GM19397 (cell line): ENCODE measurements around the gene WDR6.
A peak's percentile ranks its signal among the peaks of the same experiment; 100 is the strongest.

Experiments
- ATAC-seq: cut with Tn5 transposase; IDR thresholded peaks from one replicate; pipeline ENCODE4 v1.9.1; 2021; ENCODE audit warnings: mild to moderate bottlenecking, moderate library complexity; ENCODE audit not compliant: unreplicated experiment

The WDR6 gene, protein sequence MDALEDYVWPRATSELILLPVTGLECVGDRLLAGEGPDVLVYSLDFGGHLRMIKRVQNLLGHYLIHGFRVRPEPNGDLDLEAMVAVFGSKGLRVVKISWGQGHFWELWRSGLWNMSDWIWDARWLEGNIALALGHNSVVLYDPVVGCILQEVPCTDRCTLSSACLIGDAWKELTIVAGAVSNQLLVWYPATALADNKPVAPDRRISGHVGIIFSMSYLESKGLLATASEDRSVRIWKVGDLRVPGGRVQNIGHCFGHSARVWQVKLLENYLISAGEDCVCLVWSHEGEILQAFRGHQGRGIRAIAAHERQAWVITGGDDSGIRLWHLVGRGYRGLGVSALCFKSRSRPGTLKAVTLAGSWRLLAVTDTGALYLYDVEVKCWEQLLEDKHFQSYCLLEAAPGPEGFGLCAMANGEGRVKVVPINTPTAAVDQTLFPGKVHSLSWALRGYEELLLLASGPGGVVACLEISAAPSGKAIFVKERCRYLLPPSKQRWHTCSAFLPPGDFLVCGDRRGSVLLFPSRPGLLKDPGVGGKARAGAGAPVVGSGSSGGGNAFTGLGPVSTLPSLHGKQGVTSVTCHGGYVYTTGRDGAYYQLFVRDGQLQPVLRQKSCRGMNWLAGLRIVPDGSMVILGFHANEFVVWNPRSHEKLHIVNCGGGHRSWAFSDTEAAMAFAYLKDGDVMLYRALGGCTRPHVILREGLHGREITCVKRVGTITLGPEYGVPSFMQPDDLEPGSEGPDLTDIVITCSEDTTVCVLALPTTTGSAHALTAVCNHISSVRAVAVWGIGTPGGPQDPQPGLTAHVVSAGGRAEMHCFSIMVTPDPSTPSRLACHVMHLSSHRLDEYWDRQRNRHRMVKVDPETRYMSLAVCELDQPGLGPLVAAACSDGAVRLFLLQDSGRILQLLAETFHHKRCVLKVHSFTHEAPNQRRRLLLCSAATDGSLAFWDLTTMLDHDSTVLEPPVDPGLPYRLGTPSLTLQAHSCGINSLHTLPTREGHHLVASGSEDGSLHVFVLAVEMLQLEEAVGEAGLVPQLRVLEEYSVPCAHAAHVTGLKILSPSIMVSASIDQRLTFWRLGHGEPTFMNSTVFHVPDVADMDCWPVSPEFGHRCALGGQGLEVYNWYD

GRCh38 chr3:49007068-49007770 is at the start of gene WDR6:
TSS of gene WDR6 (plus strand) at chr3:49007391. CDS start at chr3:49007432, 41 bp downstream.
- peak; percentile 87 for ATAC-seq

DNA sequence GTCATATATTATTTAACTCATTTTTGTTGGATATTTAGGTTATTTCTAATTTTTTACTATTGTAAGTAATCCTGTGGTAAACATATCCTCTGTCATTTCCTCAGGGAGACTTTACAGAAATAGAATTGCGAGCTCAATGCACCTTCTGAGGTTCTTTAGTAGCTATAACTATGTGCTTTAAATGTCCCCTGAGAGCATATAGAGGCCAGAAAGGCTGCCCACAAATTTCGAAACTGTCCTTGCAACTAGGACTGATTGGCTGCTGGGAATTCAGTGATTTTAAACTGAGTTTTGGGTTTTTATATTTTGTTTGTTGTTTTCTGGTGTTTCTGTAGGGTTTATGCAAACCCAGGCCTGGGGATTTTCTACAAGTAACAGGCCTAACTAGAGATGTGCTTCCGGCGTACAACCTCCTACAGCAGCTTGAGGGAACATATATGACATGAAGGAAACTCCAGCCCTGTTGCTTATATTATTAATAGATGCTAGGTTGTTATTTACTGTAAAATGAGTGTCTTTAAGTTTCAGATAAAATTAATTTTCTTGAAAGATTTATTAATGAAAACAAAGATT is 46.3 kb upstream of the WDR6 start:
- no peak for ATAC-seq

DNA sequence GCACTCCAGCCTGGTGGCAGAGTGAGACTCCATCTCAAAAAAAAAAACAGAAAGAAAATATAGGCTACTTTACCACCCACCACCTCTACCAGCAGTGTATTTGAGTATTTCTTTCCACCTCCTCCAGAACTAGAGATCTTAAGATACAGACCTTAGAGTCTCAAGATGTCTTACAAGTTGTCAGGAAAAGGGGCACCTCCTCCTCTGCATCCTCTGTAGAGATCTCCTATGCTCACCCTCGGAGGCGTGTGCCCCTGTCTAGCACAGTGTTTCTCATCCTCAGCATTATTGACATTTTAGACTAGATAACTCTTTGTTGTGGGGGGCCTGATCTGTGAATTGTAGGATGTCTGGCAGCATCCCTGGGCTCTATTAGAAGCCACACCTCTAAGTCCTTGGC is 44.9 kb upstream of the WDR6 start:
- ATAC-seq, result no peak

DNA sequence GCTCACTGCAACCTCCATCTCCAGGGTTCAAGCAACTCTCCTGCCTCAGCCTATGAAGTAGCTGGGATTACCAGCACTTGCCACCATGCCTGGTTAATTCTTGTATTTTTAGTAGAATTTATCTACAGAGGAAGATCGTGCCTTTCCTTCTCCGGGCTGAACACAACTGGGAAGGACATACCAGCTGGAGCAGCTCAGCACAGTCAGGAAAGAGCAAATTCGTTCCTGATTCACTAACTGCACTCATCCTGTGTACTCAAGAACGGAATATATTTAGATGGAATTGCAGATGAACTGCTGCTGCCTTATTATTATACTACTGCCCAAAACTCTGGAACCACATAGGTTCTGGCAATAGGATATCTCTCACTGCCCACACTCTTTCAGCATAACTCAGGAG is 44.3 kb upstream of the WDR6 start:
- no peak for ATAC-seq

- no peak for ATAC-seq
These were observed 43.6 kb upstream of the WDR6 start for GRCh38 chr3:48963591-48963990.

GRCh38 chr3:48966367-48966766 is 40.8 kb upstream of the WDR6 start:
- ATAC-seq, result no peak

DNA sequence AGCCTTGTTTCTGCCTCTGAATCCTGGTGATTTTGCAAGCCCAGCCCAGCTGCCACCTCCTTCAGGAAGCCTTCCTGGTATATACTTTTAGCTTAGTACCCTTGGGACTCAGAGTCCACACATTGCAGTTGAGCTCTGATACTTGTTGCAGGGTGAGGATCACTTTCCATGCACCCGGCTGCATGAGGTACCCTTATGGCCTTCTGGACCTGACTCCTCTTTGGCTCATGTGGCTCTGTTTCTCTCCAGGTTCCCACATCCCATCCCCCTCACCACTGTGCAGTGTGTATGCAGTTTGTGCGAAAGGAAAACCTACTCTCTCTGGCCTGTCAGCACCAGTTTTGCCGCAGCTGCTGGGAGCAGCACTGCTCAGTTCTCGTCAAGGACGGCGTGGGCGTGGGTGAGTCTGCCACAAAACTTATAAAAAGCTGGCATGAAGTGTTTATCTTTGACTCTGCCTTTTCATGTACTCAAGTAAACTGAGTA is 40.3 kb upstream of the WDR6 start:
- ATAC-seq, result no peak

DNA sequence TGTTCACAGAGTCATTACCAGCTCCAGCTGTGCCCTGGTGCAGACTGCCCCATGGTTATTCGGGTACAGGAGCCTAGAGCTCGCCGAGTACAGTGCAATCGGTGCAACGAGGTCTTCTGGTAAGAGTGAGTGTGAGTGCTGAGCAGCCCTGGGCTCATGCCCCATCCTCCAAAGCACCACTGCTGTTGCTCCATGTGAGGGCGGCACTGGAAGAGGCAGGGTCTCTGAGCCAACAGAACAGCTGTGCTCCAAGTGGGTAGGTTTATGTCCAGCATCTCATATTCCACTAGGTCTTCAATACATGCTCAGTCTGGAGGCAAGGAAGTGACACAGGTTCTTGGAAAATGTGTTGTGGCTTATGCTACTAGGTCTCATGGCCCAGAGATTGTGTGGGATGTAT is 36.6 kb upstream of the WDR6 start:
- no peak for ATAC-seq

- no peak for ATAC-seq
These were observed 32.9 kb upstream of the WDR6 start for GRCh38 chr3:48974076-48974864.

DNA sequence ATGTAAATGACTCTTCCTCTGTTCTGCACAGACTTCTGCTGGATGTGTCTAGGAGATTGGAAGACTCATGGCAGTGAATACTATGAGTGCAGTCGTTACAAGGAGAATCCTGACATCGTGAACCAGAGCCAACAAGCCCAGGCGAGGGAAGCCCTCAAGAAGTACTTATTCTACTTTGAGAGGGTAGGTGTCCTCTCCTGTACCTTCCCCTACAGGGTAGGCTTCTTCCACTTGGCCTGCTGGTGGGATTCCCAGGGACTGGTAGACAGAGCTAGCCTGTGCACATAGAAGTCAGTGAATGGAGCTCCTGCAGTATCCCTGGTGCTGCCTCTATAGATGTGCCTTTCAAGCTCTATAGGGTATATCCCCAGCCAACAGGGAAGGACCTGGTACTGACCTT is 27.7 kb upstream of the WDR6 start:
- ATAC-seq, result no peak

- no peak for ATAC-seq
These were observed 26.9 kb upstream of the WDR6 start for GRCh38 chr3:48980295-48980694.

- ATAC-seq, result no peak
These were observed 25.2 kb upstream of the WDR6 start for GRCh38 chr3:48982016-48982415.

DNA sequence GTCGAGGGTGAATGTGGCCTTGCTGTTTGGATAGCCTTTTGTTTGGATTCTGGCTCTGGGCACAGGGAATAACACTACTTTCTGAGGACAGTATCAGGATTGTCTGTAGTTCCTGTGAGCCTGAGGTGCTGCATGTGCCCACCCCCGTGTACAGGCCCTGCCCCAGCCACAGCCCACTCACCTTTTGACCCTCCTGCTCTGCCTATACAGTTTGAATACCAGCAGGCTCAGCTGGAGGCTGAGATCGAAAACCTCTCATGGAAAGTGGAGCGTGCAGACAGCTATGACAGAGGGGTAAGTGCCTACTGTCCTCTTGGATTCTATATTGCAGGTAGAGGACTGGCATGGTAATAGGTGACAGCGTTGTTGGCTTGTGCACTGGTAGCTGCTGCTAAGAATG is 24.5 kb upstream of the WDR6 start:
- no peak for ATAC-seq

DNA sequence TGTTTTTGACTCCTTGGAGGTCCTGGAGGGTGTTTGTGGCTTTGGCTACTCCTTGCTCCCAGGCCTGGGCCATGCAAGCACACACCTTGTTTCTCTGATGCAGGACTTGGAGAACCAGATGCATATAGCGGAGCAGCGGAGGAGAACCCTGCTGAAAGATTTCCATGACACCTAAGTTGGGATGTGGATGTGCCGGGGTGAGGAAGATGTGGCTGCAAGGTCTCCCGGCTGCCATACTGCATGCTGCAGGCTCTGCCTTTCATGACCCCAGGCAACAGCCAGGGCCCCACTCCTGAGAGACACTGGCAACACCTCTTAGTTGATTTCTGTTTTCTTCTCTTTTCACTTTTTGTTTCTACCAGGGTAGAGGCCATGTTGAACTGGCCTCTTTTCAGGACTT is 24.1 kb upstream of the WDR6 start:
- no peak for ATAC-seq

DNA sequence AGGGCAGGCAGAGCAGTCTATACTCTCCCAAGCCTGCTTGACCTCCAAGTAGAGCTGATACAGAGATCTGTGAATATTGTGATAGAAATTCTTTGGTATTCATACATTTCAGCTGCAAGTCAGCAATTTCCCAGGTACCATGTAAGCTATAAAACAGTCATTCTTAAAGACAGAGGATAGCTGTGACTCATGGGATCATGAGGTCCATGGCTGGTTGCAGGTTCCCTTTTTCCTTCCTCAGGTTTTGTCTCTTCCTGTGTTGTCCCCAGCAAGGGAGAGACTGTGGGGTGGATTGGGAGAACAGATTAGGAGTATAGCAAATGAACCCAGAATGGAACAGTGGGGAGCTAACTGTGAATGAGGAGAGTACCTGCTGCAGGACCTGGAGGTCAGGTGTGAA is 22.5 kb upstream of the WDR6 start:
- ATAC-seq, result no peak

DNA sequence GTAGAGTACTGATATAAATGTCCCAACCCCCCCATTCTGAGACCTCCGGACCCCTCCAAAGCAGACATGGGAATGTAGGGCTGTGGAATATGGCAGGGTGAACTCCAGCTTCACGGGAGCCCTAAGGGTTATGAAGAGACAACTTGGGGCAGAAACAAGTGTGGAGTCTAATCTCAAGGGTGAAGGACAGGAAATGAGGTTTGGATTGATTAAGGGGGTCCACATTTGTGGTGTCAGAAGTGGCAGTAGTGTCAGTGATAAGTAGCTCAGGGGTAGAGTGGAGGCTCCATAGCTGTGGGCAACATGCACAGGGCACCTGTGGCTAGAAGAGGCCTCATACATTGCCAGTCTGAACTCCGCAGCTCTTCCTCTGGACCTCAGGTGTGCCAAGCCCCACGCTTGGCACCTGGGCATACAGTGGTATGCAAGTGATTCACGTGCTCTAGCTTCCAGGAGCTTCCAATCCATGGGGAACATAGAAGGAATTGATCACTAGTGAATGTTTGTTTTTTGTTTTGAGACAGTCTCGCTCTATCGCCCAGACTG is 21.3 kb upstream of the WDR6 start:
- no peak for ATAC-seq

GRCh38 chr3:48989126-48989795 is 17.9 kb upstream of the WDR6 start:
- no peak for ATAC-seq

- peak; percentile 62 for ATAC-seq
These were observed 17.2 kb upstream of the WDR6 start, which contains the start of gene P4HTM for GRCh38 chr3:48989796-48990635. TSS of gene P4HTM (plus strand) at chr3:48990241. CDS start at chr3:48990257, 16 bp downstream.
